DOHH2 (cell line): Measurements from ENCODE around the gene CNTN4.

Source experiments
- H3F3A ChIP-seq: fragments of 200-600 bp; sonication (generic), shearing (Covaris generic); 2 replicates; pipeline ENCODE4 v1.6.0; 2016; ENCODE audit warnings: antibody characterized with exemption, mild to moderate bottlenecking; ENCODE audit not compliant: control insufficient read depth, insufficient read depth
- H3K27ac ChIP-seq: fragments of 200-600 bp; sonication (generic); 2 replicates; pipeline ENCODE4 v1.5.1; 2014; ENCODE audit warnings: low read depth, mild to moderate bottlenecking, low read length, moderate library complexity
- H3K27me3 ChIP-seq: fragments of 200-600 bp; sonication (generic); 2 replicates; pipeline ENCODE4 v1.6.1; 2014; ENCODE audit warnings: mild to moderate bottlenecking, low read length, mixed read lengths; ENCODE audit not compliant: control insufficient read depth
- H3K36me3 ChIP-seq: fragments of 200-600 bp; sonication (generic); 2 replicates; pipeline ENCODE4 v1.6.1; 2014; ENCODE audit warnings: mild to moderate bottlenecking, low read length, moderate library complexity, mixed read lengths; ENCODE audit not compliant: control insufficient read depth
- H3K4me1 ChIP-seq: fragments of 200-600 bp; sonication (generic); 2 replicates; pipeline ENCODE4 v1.6.1; 2014; ENCODE audit warnings: mild to moderate bottlenecking, low read length, mixed read lengths; ENCODE audit not compliant: control insufficient read depth
- H3K4me2 ChIP-seq: fragments of 200-600 bp; sonication (generic); 2 replicates; pipeline ENCODE4 v1.6.0; 2014; ENCODE audit warnings: mild to moderate bottlenecking, low read length, moderate library complexity
- H3K4me3 ChIP-seq: fragments of 200-600 bp; sonication (generic); 2 replicates; pipeline ENCODE4 v1.5.1; 2014; ENCODE audit warnings: mild to moderate bottlenecking, low read length, mixed read lengths
- H3K79me2 ChIP-seq: fragments of 200-600 bp; sonication (generic); 2 replicates; pipeline ENCODE4 v1.6.1; 2014; ENCODE audit warnings: mild to moderate bottlenecking, low read length, mixed read lengths; ENCODE audit not compliant: control insufficient read depth
- H3K9me2 ChIP-seq: fragments of 200-600 bp; sonication (generic); replicated peaks from 2 replicates; pipeline ENCODE4 v1.6.1; 2014; ENCODE audit warnings: mild to moderate bottlenecking, low read length, mixed read lengths; ENCODE audit not compliant: control insufficient read depth
- H3K9me3 ChIP-seq: fragments of 200-600 bp; sonication (generic); 2 replicates; pipeline ENCODE4 v1.6.1; 2014; ENCODE audit warnings: antibody characterized with exemption, low read length, mixed read lengths; ENCODE audit not compliant: control insufficient read depth, insufficient read depth
- H4K20me1 ChIP-seq: fragments of 200-600 bp; sonication (generic); 2 replicates; pipeline ENCODE4 v1.6.0; 2014; ENCODE audit warnings: low read depth, mild to moderate bottlenecking, antibody characterized with exemption, low read length, moderate library complexity; ENCODE audit not compliant: control insufficient read depth, insufficient read depth
- CTCF ChIP-seq: fragments of 200-600 bp; sonication (generic); IDR thresholded peaks from one replicate; pipeline ENCODE4 v1.5.1; 2014; ENCODE audit warnings: antibody characterized with exemption, mild to moderate bottlenecking, low read depth, low read length; ENCODE audit not compliant: poor library complexity, severe bottlenecking
- EZH2phosphoT487 ChIP-seq: fragments of 200-600 bp; sonication (generic); IDR thresholded peaks from 2 replicates; pipeline ENCODE4 v1.6.1; 2017; ENCODE audit warnings: borderline replicate concordance, mild to moderate bottlenecking, antibody characterized with exemption, low read length, moderate library complexity, mixed read lengths

CNTN4 gene

GRCh38 chr3:2822611-2823010 lies 723.9 kb downstream of the CNTN4 start:
- Histone ChIP-seq H3K79me2 (no peaks in the 10 kb centered on the region), H3K9me2 (no peaks in the 10 kb centered on the region), H3K9me3 (no peaks in the 10 kb centered on the region), H3K4me1 (no peaks in the 10 kb centered on the region), H3K27ac (no peak overlapping the region), H3F3A (no peaks in the 10 kb centered on the region), H3K27me3 (no peaks in the 10 kb centered on the region), H3K4me3 (no peak overlapping the region), H3K4me2 (no peak overlapping the region), H3K36me3 (no peaks in the 10 kb centered on the region), H4K20me1 (no peaks in the 10 kb centered on the region)
- TF ChIP-seq CTCF (no peak), EZH2phosphoT487 (no peak)

- Histone ChIP-seq H3K9me3 (no peaks in the 10 kb centered on the region), H3K79me2 (no peaks in the 10 kb centered on the region), H4K20me1 (no peaks in the 10 kb centered on the region), H3F3A (no peaks in the 10 kb centered on the region), H3K4me2 (no peak overlapping the region), H3K4me3 (no peak overlapping the region), H3K27me3 (no peaks in the 10 kb centered on the region), H3K4me1 (no peaks in the 10 kb centered on the region), H3K36me3 (no peaks in the 10 kb centered on the region), H3K9me2 (no peaks in the 10 kb centered on the region), H3K27ac (no peak overlapping the region)
- TF ChIP-seq EZH2phosphoT487, result no peak
- TF ChIP-seq CTCF, result no peak
Observed at GRCh38 chr3:2823031-2823430, 724.4 kb downstream of the CNTN4 start.

GRCh38 chr3:2823437-2824211 lies 725.0 kb downstream of the CNTN4 start:
- Histone ChIP-seq H3K27ac (no peak overlapping the region), H3K79me2 (no peaks in the 10 kb centered on the region), H3K4me2 (no peak overlapping the region), H3K9me2 (no peaks in the 10 kb centered on the region), H3K4me1 (no peaks in the 10 kb centered on the region), H3F3A (no peaks in the 10 kb centered on the region), H3K27me3 (no peaks in the 10 kb centered on the region), H4K20me1 (no peaks in the 10 kb centered on the region), H3K4me3 (no peak overlapping the region), H3K36me3 (no peaks in the 10 kb centered on the region), H3K9me3 (no peaks in the 10 kb centered on the region)
- no peak for TF ChIP-seq EZH2phosphoT487

GRCh38 chr3:2826036-2826435 lies 727.4 kb downstream of the CNTN4 start:
- Histone ChIP-seq H3F3A (no peaks in the 10 kb centered on the region), H3K79me2 (no peaks in the 10 kb centered on the region), H3K27ac (no peak overlapping the region), H3K36me3 (no peaks in the 10 kb centered on the region), H3K4me1 (no peaks in the 10 kb centered on the region), H3K27me3 (no peaks in the 10 kb centered on the region), H3K4me3 (no peak overlapping the region), H3K9me3 (no peaks in the 10 kb centered on the region), H3K4me2 (no peak overlapping the region), H3K9me2 (no peaks in the 10 kb centered on the region), H4K20me1 (no peaks in the 10 kb centered on the region)
- no peak for TF ChIP-seq CTCF
- no peak for TF ChIP-seq EZH2phosphoT487
